IPS DF 19.7 (cell line): ENCODE results near the gene TNFSF13.

Experiments used
- DNase-seq: peaks from one replicate; pipeline ENCODE4 v3.0.0-alpha.2; 2013; ENCODE audit warnings: low read depth, low spot score

The TNFSF13 gene

GRCh38 chr17:7552621-7553051 lies 5.9 kb upstream of the TNFSF13 start:
- no peak for DNase-seq

DNA sequence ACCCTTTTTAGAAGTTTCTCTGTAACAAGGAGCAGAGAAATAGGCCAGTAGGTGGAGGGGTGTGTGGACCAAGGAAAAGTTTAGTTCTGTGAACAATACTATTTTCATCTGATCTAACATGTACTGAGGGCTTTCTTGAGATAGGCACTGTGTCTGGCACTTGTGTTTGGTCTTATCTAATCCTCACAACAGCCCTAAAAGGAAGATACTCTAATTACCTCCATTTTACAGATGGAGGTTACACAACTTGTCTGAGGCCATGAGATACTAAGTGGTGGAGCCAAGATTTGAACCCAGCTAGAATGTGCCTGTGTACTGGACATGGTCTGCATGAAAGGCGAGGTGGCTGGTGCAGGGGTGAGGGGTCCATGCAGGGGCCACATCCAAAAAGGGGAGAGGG lies 5.2 kb upstream of the TNFSF13 start:
- no peak for DNase-seq

DNA sequence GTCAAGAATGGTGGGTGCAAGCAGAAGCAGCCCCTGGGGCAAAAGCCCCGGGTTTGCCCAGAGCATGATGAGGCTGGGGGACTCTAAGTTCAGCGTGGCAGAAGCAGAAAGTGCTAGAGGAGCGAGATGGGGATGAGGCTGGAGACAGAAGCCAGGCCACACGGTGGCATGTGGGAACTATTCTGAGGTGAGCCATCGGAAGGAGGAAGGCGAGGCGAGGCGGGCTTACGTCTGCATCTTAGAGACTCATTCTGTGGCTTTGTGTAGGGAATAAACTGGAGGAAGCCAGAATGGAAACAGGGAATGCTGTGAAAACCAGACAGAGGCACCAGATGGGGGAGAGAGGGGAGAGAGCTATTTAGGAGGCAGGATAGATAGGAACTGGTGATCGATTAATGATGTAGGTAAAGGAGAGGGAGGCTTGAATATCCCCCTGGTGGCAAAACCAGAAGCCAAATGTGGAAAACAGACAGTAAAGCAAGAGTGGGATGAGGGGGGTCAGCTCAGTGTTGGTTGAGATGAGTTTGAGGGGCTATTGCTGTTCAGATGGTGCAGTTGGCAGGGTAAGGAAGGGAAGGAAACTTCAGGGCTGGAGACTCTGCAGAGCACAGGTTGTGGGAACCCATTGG lies 3.1 kb upstream of the TNFSF13 start:
- no peak for DNase-seq

DNA sequence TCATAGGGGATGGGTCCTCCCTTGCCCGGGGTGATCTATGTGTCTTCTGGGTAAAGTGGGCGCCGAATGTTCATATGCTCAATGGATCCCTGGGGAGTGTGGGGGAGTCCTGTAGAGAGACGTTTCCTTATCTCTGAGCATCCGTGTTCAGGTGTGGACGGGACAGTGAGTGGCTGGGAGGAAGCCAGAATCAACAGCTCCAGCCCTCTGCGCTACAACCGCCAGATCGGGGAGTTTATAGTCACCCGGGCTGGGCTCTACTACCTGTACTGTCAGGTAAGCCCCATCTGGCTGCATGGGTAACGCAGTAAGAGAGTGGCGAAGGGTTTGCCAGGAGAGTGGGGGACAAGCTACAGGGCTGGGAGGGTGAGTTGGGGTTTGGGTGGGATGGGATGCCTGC lies 1.9 kb upstream of the TNFSF13 start:
- DNase-seq: no peak

GRCh38 chr17:7557147-7557764 lies 1.3 kb upstream of the TNFSF13 start:
- DNase-seq: no peak

GRCh38 chr17:7557775-7558543 lies 591 bp upstream of the TNFSF13 start:
- DNase-seq: no peak

- no peak for DNase-seq
These were observed 996 bp downstream of the TNFSF13 start for GRCh38 chr17:7559320-7560171.

DNA sequence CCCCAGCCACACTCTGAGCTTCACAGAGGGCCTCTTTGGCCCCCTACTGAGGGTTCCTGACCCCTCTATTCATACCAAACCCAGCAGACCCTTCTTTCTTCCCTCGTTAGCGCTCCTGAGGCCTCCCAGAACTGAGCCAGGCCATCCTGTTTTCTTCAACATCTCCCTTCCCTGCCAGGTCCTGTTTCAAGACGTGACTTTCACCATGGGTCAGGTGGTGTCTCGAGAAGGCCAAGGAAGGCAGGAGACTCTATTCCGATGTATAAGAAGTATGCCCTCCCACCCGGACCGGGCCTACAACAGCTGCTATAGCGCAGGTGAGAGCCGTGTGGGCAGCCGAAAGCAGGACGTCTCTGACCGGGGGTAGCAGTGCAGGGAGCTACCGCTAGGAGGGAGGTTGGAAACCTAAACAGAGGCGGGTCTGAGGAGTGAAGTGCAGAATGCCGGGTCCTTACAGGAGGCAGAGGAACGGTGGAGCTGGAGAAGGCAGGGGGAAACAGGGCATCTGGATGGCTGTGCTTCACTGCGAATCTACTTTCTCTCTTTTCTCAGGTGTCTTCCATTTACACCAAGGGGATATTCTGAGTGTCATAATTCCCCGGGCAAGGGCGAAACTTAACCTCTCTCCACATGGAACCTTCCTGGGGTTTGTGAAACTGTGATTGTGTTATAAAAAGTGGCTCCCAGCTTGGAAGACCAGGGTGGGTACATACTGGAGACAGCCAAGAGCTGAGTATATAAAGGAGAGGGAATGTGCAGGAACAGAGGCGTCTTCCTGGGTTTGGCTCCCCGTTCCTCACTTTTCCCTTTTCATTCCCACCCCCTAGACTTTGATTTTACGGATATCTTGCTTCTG lies 1.9 kb downstream of the TNFSF13 start:
- DNase-seq: peak; percentile 65

- no peak for DNase-seq
These were observed 2.6 kb downstream of the TNFSF13 start for GRCh38 chr17:7561028-7561575.

DNA sequence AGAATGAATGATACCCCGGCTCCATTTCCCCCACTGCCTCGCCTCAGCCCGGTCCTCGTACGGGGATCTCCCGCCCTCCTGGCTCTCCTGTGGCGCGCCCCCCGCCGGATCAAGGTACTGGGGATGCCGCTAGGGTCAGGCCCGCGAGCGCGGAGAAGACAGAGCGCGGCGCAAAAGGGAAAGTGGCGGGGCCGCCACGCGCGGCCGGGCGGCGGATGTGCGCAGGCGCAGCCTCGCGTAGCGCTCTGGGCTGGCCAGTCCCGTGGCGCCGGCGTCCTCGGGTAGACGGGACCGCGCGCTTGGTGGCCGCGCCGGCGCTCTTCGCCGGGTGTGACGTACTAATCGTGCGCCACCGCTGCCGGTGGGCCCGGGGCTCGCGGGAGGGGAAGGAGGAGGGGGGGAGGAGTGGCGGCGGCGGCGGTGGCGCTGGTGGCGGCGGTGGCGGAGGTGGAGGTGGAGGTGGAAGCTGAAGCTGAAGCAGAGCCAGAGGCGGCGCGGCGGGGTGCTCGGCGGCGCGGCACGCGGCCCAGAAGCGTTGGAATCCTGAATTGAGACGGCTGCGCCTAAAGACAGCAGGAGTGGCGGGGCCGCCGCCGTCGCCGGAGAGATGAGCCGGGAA lies 3.1 kb downstream of the TNFSF13 start, which contains the start of gene SENP3:
Gene SENP3, plus strand, starts transcription at position 331 of the 619 bp plus-strand sequence. CDS start 1,158 bp downstream, outside the sequence.
- DNase-seq: no peak

- DNase-seq: no peak
These were observed 3.7 kb downstream of the TNFSF13 start for GRCh38 chr17:7562208-7562605.

GRCh38 chr17:7563115-7563869 lies 4.7 kb downstream of the TNFSF13 start:
- DNase-seq: no peak

GRCh38 chr17:7569571-7569970 lies 11.0 kb downstream of the TNFSF13 start:
- no peak for DNase-seq

DNA sequence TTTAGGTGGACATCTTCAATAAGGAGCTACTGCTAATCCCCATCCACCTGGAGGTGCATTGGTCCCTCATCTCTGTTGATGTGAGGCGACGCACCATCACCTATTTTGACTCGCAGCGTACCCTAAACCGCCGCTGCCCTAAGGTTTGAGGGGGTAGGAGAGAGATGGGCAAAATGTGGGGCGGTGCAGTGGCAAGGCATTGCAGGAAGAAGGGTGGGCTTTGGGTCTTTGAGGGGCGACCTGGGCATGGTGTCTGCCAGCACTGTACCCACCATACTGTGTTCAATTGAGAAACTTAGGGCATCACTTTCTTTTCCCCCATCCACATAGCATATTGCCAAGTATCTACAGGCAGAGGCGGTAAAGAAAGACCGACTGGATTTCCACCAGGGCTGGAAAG lies 11.8 kb downstream of the TNFSF13 start:
- DNase-seq: no peak

DNA sequence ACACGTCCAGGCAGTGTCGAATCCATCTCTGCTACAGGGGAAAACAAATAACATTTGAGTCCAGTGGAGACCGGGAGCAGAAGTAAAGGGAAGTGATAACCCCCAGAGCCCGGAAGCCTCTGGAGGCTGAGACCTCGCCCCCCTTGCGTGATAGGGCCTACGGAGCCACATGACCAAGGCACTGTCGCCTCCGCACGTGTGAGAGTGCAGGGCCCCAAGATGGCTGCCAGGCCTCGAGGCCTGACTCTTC lies 13.7 kb downstream of the TNFSF13 start:
- no peak for DNase-seq

- DNase-seq: no peak
These were observed 14.2 kb downstream of the TNFSF13 start for GRCh38 chr17:7572588-7573323.

- DNase-seq: no peak
These were observed 15.0 kb downstream of the TNFSF13 start for GRCh38 chr17:7573324-7574080.
